NCI-H1417 (cell line): ENCODE data around the gene SOCS1.
"Not testable (repeated sequence)": the region's sequence is repeated elsewhere in the genome, so short reads cannot be mapped to it uniquely, and the experiment has no call there.

Source experiments
- DNase-seq, 3 experiments: peaks; one replicate each; lab custom pipeline; 2025; lab: John Stamatoyannopoulos, UW

Gene SOCS1

DNA sequence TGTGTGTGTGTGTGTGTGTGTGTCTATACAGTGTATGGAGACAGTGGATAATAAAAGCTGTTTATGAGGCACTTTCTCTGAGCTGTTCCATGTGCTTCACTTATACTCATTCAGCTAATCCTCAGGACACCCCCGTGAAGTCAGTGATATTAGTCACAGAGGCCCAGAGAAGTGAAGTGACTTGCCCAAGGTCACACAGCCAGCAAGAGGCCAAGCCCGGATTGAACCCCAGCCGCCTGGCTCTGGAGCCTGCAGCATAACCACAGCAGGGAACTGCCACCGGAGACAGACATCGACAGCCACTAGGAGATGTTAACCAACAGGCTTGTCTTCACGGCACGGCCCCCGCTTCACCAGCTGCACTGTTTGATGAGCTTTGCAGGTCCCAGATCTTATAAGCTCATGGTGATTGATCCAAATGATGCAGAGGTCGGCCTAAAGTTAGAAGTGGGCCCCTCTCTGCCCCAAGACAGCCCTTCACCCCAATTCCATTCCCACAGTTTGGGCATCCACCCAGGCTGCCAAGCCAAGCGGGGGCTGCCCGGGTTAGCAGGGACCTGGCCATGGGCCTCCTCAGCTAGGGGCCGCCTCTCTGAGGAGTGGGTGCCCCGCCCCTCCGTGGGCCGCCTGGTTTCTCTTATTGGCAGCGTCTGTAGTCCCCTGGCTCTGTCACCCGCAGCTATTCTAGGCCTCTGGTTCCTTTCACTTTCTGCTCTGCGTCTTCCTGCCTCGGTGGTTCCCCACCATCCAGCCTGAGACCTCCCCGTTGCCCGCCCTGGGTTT, 30.9 kb downstream of the SOCS1 start:
- no peak for DNase-seq

DNA sequence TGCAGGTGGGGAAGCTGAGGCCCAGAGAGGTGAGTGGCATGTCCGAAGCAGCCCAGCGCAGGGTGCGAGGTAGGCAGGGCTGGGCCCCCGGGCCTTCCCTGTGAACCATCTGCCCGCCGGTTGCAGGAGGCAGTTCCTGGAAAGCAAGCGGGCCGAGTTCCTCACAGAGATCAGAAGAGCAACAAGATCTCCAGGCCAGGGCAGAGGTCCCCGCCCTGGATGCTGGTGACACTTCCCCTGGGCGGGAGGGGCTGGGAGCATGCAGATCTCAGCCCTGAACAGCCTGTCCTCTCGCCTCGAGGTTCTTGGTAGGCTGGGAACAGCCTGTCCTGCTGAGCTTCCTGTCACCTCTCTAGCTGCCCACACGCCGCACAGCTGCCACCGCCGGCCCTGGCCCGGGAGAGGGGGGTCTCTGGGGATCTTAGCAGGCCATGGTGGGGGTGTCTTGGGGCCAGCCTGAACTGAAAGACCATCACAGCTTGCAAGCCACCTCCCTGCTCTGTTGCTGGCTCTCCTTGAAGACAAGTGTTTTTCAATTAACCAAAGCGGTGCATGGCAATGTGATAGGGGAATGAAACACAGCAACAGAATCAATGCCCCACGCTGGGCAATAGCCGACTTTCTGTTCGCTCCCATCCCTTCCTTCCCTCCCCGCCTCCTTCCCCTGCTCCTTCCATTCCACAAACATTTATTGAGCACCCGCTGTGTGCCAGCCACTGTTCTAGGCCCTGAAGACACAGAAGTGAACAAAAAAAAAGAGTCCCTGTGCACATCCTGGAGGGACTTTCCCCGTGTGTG, 31.7 kb downstream of the SOCS1 start:
- DNase-seq = peak in 1 of 3 experiments; percentile 28

GRCh38 chr16:11220507-11220906, 35.5 kb downstream of the SOCS1 start:
- DNase-seq = not testable (repeated sequence)

DNA sequence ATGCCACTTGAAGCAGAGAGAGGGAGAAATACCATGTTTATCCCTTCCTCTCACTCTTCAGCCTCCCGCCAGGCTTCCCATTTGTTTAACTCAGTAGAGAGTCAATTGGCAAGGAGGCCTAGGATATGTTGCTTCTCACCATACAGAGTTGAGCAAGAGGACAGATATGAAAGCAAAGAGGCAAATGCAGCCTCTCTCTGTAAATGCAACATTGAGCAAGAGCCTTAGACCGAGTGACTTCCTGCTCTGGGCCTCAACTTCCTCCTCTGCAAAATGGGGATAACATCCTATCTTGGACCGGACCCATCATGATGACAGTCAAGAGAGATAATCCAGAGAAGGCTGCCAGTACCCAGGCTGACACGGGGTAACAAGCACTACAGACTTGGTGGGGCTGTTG, 36.8 kb downstream of the SOCS1 start:
- no peak for DNase-seq

GRCh38 chr16:11218604-11218962, 37.4 kb downstream of the SOCS1 start:
- no peak for DNase-seq

DNA sequence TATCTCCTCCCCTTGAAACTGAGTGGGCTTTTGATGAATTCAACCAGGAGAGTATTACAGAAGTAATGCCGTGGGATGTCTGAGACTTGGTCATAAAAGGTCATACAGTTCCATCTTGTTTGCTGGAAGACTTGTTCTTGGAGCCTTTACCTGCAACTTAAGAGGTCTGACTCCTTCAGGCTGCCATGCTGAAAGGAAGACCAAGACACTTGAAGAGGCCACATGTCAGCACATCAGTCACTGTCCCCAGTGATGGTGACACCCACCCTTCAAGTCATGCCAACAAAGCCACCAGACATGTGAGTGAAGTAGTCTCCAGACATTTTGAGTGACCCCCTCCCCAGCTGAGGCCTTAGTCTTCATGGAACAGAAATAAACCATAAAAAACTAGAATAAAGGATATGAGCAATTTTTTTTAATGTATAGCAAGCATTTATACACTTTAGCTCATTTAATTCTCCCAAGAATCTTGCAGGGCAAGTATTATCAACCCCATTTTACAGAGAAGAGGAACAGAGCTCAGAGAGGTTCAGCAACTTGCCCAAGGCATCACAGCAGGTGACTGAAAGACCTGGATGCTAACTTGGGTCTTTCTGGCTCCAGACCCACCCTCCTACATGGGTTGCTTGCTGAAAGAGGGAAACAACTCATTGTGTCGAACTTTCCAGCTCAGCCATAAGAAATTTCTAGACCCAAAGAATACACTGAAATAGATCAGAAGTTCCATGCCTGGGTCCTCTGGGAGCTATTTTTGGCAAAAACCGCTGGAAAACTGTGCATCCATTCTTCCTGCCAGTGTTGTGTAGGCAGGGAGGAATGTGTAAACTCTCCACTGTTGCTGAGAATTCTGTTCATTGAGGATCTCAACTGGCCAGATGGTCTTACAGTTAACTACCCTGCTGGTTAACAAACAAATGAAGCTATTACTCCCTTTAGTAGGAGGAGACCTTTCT, 38.1 kb downstream of the SOCS1 start:
- no peak for DNase-seq

DNA sequence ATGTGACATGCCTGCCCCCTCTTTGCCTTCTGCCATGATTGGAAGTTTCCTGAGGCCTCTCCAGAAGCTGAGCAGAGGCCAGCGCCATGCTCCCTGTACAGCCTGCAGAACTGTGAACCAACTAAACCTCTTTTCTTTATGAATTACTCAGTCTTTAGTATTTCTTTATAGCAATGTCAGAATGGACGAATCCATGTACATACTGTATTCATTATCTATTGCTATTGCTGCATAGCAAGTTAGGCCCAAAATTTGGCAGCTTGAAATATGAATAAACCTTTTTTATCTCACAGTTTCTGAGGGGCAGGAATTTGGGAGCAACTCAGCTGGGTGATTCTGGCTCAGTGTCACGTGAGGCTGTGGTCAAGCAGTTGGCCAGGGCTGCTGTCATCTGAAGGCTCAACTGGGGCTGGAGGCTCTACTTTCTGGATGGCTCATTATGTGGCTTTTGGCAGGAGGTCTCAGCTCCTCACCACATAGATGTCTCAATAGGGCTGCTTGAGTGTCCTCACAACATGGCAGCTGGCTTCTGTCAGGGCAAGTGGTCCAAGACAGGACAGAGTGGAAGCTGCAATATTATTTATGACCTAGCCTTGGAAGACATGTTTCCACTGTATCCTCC, 40.0 kb downstream of the SOCS1 start:
- no peak for DNase-seq

GRCh38 chr16:11213799-11214198, 42.2 kb downstream of the SOCS1 start:
- DNase-seq = no peak

- no peak for DNase-seq
Measured at GRCh38 chr16:11213373-11213772, 42.6 kb downstream of the SOCS1 start.

DNA sequence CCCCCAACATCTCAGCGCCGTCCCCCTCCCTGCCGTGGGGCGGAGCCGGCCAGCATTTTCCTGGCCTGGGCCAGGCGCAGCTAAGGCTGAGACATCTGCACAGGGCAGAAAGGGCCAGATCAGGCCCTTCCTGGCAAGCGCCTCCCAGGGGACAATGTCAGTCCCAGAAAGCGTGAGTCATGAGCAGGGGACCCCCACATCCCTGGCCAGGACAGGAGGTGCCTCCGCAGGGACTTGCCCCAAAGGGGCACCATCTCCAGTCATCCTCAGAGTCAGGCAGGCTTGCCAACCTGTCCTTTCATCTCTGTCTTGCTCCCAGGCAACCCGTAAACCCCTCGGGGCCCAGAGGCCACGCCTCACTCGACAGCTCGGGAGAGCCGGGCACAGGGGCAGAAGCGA, 43.2 kb downstream of the SOCS1 start:
- peak in 1 of 3 experiments; percentile 4 for DNase-seq

DNA sequence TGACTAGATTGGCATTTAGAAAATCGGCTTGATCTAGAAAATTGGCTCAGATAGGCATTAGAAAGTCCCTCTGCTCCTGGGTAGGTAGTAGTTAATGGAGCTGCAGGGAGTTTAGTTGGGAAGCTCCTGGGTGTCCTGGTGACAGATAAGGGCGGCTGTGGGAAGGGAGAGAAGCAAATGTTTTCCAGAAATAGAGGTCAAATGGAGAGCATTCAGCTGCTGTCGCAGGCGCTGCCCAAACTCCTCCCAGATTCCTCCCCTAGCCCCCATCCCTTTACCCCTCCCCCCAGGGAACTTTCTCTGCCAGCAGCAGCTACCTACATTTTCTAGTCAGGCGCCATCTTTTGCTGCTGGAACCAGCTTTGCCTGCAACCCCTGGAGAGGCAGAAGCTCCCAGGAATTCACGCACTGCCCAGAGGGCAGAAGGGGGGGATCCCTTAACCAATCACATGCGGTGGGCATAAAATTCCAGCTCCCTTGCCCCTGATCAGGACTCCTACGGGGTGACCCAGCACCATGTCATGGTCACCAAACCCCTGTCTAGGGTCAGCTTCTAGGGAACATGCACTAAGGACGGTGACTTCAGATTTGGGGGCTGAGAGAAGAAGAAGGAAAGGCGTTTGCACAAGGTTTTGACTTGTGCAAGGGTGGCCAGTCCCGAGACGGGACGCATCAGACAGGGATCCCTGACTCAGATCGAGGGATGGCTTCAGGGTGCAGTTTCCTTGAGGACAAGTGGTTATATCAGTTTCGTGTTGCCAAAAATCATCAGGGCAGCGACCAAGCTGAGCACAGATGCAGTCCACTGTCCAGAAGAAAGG, 43.8 kb downstream of the SOCS1 start:
- DNase-seq = no peak

- DNase-seq = peak in 1 of 3 experiments; percentile 4
Measured at GRCh38 chr16:11211061-11211976, 44.7 kb downstream of the SOCS1 start.

DNA sequence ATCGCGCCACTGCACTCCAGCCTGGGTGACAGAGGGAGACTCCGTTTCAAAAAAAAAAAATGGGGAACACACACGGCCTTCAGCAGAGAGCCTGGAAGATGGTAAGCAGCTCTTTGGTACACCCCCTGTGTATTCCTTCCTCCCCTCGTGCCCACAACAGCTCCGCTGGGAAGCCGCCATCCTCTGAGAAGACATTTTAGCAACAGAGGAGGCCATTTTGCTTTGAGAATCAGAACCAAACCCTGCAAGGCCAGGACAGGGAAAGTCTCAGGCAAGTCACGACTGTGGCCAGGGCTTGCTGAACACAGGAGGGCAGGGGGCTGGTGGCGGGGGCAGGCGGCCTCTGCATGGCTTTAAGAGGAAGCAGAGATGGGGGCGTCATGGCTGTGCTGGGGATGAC, 45.7 kb downstream of the SOCS1 start:
- no peak for DNase-seq

DNA sequence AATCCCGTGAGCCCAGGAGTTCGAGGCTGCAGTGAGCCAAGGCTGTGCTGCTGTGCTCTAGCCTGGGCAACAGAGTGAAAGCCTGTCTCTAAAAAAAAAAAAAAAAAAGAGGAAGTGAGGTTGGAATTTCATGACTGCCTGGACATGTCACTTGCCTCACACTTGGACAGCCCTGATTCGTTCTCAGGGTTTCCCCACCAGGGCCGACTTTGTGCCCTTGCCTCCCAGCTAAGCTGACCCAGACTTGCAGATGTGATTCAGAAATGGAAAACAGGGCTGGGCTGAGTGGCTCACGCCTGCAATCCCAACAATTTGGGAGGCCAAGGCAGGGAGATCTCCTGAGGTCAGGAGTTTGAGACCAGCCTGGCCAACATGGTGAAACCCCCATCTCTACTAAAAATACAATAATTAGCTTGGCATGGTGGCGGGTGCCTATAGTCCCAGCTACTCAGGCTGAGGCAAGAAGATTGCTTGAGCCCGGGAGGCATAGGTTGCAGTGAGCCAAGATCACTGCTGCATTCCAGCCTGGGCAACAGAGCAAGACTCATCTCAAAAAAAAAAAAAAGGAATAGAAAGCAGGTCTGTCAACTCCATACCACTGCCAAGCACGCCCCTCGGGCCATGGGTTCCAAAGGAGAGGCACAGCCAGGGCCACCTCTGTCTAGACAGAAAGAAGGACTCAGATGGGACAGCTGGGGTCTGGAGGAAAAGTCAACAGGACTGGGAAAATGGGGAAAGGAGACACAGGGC, 46.9 kb downstream of the SOCS1 start:
- DNase-seq = no peak

GRCh38 chr16:11207646-11208045, 48.4 kb downstream of the SOCS1 start:
- DNase-seq = no peak

DNA sequence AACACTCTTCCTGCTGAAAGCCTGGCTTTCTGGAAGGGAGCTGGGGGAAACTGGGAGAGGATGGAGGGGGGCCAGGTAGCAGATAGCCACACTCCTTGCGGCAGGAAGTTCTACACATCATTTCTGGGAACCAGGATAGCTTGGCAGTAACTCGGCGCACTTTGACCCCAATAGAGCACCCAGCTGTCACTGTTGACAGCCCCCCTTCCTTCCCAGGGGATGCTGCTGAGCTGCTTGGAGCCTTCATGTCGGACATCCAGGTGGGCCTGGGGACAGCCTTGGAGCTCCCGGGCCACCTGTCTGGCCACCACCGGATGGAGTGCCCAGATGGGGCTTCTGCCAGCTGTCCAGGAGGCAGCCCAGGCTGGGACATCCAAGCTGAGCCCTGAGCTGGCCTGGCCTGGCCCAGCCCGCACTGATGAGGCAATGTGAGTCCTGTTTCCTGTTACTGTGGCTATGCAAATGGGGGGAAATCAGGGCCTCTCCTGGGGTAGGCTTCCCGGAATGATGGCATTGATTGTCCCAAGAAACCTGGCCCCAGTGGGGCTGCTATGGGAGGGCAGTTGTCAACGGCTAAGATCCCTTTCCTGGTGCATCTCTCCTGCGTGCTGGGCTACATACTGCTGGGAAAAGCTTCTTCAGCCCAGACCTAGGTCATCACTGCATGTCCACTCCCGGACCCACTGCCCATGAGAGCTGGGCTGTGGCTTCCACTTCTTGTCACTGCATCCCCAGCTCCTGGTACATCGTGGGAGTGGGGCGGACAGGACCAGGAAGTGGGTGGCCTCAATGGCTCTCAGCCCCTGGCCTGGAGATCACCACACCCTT, 50.0 kb downstream of the SOCS1 start:
- no peak for DNase-seq

DNA sequence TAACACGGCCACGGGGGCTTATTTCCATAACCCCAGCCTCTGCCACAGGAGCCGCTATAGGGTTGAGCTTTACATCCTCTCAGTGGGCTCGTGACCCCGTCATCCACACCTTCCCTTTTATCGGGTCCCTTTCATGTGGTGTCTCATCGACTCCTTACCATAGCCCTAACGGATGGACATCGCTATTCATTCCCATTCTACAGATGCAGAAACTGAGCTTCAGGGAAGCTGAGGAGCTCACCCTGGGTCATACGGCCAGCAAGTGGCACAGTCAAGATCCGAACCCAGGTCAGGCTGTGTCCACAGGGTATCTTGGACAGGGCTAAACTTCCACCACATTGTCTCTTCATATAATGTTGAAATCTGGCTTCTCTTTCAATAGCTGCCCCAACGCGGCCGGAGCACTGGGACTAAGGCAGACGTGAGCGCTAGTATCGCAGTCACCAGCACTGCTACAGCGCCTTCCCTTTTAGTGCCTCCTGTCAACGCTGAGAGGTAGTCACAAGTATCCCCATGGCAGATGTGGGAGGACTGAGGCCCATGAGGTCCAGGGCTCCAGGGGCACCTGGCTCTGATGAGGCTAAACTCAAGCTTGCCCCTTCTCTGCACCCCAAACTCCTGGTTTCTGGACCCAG, 50.8 kb downstream of the SOCS1 start:
- no peak for DNase-seq
